GM23248 (cell line): ENCODE results near the gene STRADB. TPM values are rescaled to one million over a fixed set of nuclear protein-coding genes. Genes with fewer than 3 reads are reported as not detected.
"Not testable (repeated sequence)": the region's sequence is repeated elsewhere in the genome, so short reads cannot be mapped to it uniquely, and the experiment has no call there.

Experiments used
- DNase-seq: peaks from one replicate; pipeline ENCODE4 v3.0.0-alpha.2; 2015
- H2AFZ ChIP-seq: fragments of 200-600 bp; sonication (generic); 2 replicates; pipeline ENCODE4 v1.6.1; 2016; ENCODE audit warnings: antibody characterized with exemption
- H3F3A ChIP-seq: fragments of 200-600 bp; sonication (generic); 2 replicates; pipeline ENCODE4 v1.6.1; 2016; ENCODE audit warnings: mild to moderate bottlenecking, antibody characterized with exemption, mixed run types; ENCODE audit not compliant: insufficient read depth
- H3K27ac ChIP-seq: fragments of 200-600 bp; sonication (generic); 2 replicates; pipeline ENCODE4 v1.5.1; 2016; ENCODE audit warnings: mild to moderate bottlenecking
- H3K27me3 ChIP-seq: fragments of 200-600 bp; sonication (generic); replicated peaks from 2 replicates; pipeline ENCODE4 v1.6.1; 2016; ENCODE audit warnings: mild to moderate bottlenecking; ENCODE audit not compliant: insufficient read depth
- H3K36me3 ChIP-seq: fragments of 200-600 bp; sonication (generic); 2 replicates; pipeline ENCODE4 v1.6.1; 2016; ENCODE audit warnings: low read depth, mild to moderate bottlenecking
- H3K4me1 ChIP-seq: fragments of 200-600 bp; sonication (generic); 2 replicates; pipeline ENCODE4 v1.6.1; 2016; ENCODE audit warnings: mild to moderate bottlenecking; ENCODE audit not compliant: insufficient read depth
- H3K4me2 ChIP-seq: fragments of 200-600 bp; sonication (generic); one replicate; pipeline ENCODE4 v1.6.1; 2016; ENCODE audit warnings: mild to moderate bottlenecking; ENCODE audit not compliant: unreplicated experiment
- H3K4me3 ChIP-seq: fragments of 200-600 bp; sonication (generic); 2 replicates; pipeline ENCODE4 v1.5.1; 2016; ENCODE audit warnings: mild to moderate bottlenecking
- H3K79me2 ChIP-seq: fragments of 200-600 bp; sonication (generic); 2 replicates; pipeline ENCODE4 v1.6.1; 2016; ENCODE audit warnings: mild to moderate bottlenecking; ENCODE audit not compliant: insufficient read depth
- H3K9ac ChIP-seq: fragments of 200-600 bp; sonication (generic); 2 replicates; pipeline ENCODE4 v1.6.1; 2016; ENCODE audit warnings: mild to moderate bottlenecking
- H3K9me2 ChIP-seq: fragments of 200-600 bp; sonication (generic); 2 replicates; pipeline ENCODE4 v1.6.1; 2016; ENCODE audit warnings: mixed run types, mild to moderate bottlenecking, moderate library complexity; ENCODE audit not compliant: insufficient read depth
- H3K9me3 ChIP-seq: fragments of 200-600 bp; sonication (generic); one replicate; pipeline ENCODE4 v1.6.1; 2017; ENCODE audit warnings: low read depth
- H4K20me1 ChIP-seq: fragments of 200-600 bp; sonication (generic); 2 replicates; pipeline ENCODE4 v1.6.0; 2016; ENCODE audit not compliant: insufficient read depth
- EZH2 ChIP-seq: fragments of 200-600 bp; sonication (generic); IDR thresholded peaks from 2 replicates; pipeline ENCODE4 v1.6.1; 2018; ENCODE audit warnings: antibody characterized with exemption, mild to moderate bottlenecking; ENCODE audit not compliant: insufficient read depth, poor library complexity, severe bottlenecking
- EZH2phosphoT487 ChIP-seq: fragments of 200-600 bp; sonication (generic); IDR thresholded peaks from 2 replicates; pipeline ENCODE4 v1.6.1; 2018; ENCODE audit warnings: antibody characterized with exemption, moderate library complexity, mild to moderate bottlenecking, low read depth; ENCODE audit not compliant: insufficient read depth
- WGBS, 2 experiments: methylation state at CpG; one replicate each; pipeline ENCODE4 v1.1.6; 2015 to 2017; ENCODE audit warnings: low lambda C conversion rate in 2 of 2, low coverage in 1 of 2; ENCODE audit errors: missing lambda C conversion rate in 2 of 2; 5-methylcytosine and 5-hydroxymethylcytosine counted together
- in situ Hi-C: fragments of 300-500 bp; cut with MboI; formaldehyde crosslinking; loops from 2 replicates; pipeline ENCODE4 v1.15.0; 2020
- polyA plus RNA-seq: library from polyadenylated mRNA; unstranded; fragments of >200 nt; fragmentation: Nextera tagmentation; extraction: Ambion mirVana; gene quantifications from 2 replicates; pipeline ENCODE4 v1.2.1, GENCODE V29; 2016
- total RNA-seq: library from RNA; depleted of rRNA; stranded (reverse); fragments of >200 nt; shearing (Covaris generic); gene quantifications from 2 replicates; pipeline ENCODE4 v1.2.3, GENCODE V29; 2014

STRADB gene
- total and polyA plus RNA-seq, 2 experiments from 2014 or later = 21.2 to 33.7 TPM

DNA sequence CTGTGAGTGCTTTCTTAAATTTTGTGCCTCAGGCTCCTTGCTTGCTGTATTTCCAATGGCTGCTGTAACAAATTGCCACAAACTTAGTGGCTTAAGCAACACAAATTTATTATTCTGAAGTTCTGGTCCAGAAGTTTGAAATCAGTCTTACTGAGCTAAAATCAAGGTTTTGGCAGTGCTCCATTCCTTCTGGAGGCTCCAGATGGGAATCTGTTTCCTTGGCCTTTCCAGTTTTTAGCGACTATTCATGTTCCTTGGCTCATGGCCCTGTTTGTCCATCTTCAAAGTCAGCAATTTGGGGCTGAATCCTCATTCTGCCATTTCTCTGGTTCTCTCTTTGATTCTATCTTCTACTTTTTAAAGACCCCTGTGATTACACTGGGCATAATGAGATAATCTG is 31.8 kb downstream of the STRADB start:
- DNase-seq = no peak
- in situ Hi-C loops = no loop called here

DNA sequence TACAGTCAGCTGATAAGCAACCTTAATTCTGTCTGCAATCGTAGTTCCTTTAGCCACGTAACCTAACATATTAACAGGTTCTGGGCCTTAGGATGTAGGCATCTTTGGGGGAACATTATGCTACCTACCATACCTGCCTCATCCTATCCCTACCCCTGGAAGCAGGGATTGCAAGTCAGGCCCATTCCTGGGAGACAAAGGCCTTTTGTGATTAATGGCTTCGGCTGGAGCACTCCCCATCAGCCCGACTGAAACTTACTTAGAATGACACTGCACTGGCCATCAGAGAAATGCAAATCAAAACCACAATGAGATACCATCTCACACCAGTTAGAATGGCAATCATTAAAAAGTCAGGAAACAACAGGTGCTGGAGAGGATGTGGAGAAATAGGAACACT is 32.2 kb downstream of the STRADB start:
- in situ Hi-C loops, DNase-seq: not testable (repeated sequence)

More for the DNA sequence above, 31.8 kb downstream of the STRADB start:
- H3K4me2 ChIP-seq = no peak overlapping the region
- H3K4me1 ChIP-seq = no peaks in the 10 kb centered on the region
- no peaks in the 10 kb centered on the region for H3K9me2 ChIP-seq
- no peak overlapping the region for H3K4me3 ChIP-seq
- H3K79me2 ChIP-seq = no peaks in the 10 kb centered on the region
- no peak overlapping the region for H3K27ac ChIP-seq
- peaks cover 13% of the 10 kb centered on the region; the same call in 1 of the 2 replicates for H3K36me3 ChIP-seq
- H3K9me3 ChIP-seq = no peaks in the 10 kb centered on the region
- WGBS, 2 experiments = 0 to 29% methylated on average over 1 of the region's 1 CpG
- no peak for TF ChIP-seq EZH2
- TF ChIP-seq EZH2phosphoT487 = no peak
- no peaks in the 10 kb centered on the region for H3K27me3 ChIP-seq
- H2AFZ ChIP-seq = no peak overlapping the region
- H3K9ac ChIP-seq = no peak overlapping the region
- H3F3A ChIP-seq = no peaks in the 10 kb centered on the region
- H4K20me1 ChIP-seq = no peaks in the 10 kb centered on the region

DNA sequence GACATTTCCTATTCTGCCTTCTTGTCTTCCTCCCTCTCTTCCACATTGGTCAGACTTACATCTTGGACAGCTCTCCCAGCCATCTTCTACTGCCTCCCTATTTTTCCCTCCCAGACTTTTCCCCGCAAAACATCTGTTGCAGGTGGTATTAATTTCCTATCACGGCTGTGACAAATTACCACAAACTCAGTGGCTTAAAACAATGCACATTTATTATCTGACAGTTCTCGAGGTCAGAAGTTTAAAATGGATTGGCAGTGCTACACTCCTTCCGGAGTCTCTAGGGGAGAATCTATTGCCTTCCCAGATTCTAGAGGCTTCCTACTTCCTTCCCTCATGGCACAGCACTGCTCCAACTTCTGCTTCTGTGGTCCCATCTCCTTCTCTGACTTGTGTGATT is 33.3 kb downstream of the STRADB start:
- no peaks in the 10 kb centered on the region for H4K20me1 ChIP-seq
- H3K27ac ChIP-seq = no peak overlapping the region
- no peaks in the 10 kb centered on the region for H3K9me3 ChIP-seq
- DNase-seq = no peak
- no peaks in the 10 kb centered on the region for H3K79me2 ChIP-seq
- WGBS, 2 experiments = 17 to 24% methylated on average over 4 of the region's 4 CpGs
- peaks cover 1% of the 10 kb centered on the region; the same call in 1 of the 2 replicates for H3K36me3 ChIP-seq
- no peaks in the 10 kb centered on the region for H3K27me3 ChIP-seq
- no peak for TF ChIP-seq EZH2phosphoT487
- no peak for TF ChIP-seq EZH2
- no peaks in the 10 kb centered on the region for H3F3A ChIP-seq
- in situ Hi-C loops = no loop called here
- H3K9ac ChIP-seq = no peak overlapping the region
- no peaks in the 10 kb centered on the region for H3K9me2 ChIP-seq
- H2AFZ ChIP-seq = no peak overlapping the region
- H3K4me2 ChIP-seq = no peak overlapping the region
- no peaks in the 10 kb centered on the region for H3K4me1 ChIP-seq
- no peak overlapping the region for H3K4me3 ChIP-seq

More for the DNA sequence above, 32.2 kb downstream of the STRADB start:
- H3K9me2 ChIP-seq, H4K20me1 ChIP-seq, H3K27me3 ChIP-seq, H3F3A ChIP-seq, H3K79me2 ChIP-seq, H3K27ac ChIP-seq, H3K4me2 ChIP-seq, H3K9me3 ChIP-seq, H3K4me3 ChIP-seq, H3K9ac ChIP-seq, H2AFZ ChIP-seq, H3K36me3 ChIP-seq, H3K4me1 ChIP-seq: not testable (repeated sequence)
- 73 to 75% methylated on average over 4 of the region's 4 CpGs for WGBS, 2 experiments

DNA sequence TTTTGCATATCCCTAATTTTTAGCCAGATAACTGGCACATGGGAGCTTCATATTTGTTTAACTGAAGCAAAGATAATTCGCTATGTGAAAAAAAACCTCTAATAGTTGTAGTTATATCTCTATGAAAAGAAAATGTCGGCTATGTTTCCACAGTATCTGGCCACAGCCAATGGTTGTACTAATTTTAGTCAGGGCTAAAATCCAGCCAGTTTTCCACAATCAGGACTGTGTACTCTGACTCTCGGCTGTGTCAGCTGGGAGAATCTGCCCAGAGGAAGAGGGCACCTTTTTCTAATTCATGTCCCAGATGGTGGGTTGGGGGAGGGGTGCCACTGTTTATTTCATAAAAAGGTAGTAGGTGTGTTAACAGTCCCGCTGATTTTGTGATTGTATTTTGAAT is 38.8 kb downstream of the STRADB start:
- Histone ChIP-seq H2AFZ (no peak overlapping the region), H3F3A (no peaks in the 10 kb centered on the region), H3K27me3 (no peaks in the 10 kb centered on the region), H3K9ac (no peak overlapping the region), H3K4me3 (no peak overlapping the region), H3K79me2 (no peaks in the 10 kb centered on the region), H3K36me3 (no peaks in the 10 kb centered on the region), H3K9me3 (no peaks in the 10 kb centered on the region), H3K9me2 (no peaks in the 10 kb centered on the region), H3K27ac (no peak overlapping the region), H3K4me2 (no peak overlapping the region), H3K4me1 (no peaks in the 10 kb centered on the region), H4K20me1 (no peaks in the 10 kb centered on the region)
- WGBS, 2 experiments = 68 to 70% methylated on average over 4 of the region's 4 CpGs
- no peak for TF ChIP-seq EZH2phosphoT487
- no peak for TF ChIP-seq EZH2
- in situ Hi-C loops = no loop called here
- no peak for DNase-seq

DNA sequence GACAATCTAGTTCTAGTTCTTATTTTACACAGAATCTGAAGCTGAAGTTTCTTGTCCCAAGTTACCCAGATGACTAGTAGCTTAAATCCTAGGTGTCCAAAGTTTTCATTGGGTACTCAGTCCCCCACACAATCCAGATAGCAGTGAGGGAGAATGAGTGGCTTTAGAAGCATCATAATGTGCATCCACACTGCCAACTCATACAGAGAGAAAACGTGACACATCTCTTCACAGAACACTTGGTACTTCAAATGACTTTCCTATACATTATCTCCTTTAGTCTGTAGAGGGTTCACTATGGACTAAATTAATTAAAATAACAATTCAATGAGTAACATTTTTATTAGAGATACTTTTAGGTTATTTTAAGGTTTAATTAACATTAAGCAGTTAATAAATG is 45.2 kb downstream of the STRADB start:
- DNase-seq = no peak
- 33 to 68% methylated on average over 1 of the region's 1 CpG for WGBS, 2 experiments

More for the DNA sequence above, 45.2 kb downstream of the STRADB start:
- Histone ChIP-seq H3K36me3 (no peaks in the 10 kb centered on the region), H3K79me2 (no peaks in the 10 kb centered on the region), H3F3A (no peaks in the 10 kb centered on the region), H4K20me1 (no peaks in the 10 kb centered on the region), H3K4me1 (no peaks in the 10 kb centered on the region), H3K9ac (no peak overlapping the region), H3K27me3 (no peaks in the 10 kb centered on the region), H3K4me2 (no peak overlapping the region), H3K4me3 (no peak overlapping the region), H3K27ac (no peak overlapping the region), H3K9me3 (peaks cover under 1% of the 10 kb centered on the region), H2AFZ (no peak overlapping the region), H3K9me2 (no peaks in the 10 kb centered on the region)
- no peak for TF ChIP-seq EZH2phosphoT487
- TF ChIP-seq EZH2 = no peak
- in situ Hi-C loops = no loop called here
